ENCODE data around the gene CNTN2. TPM values are rescaled to one million over a fixed set of nuclear protein-coding genes. Genes with fewer than 3 reads are reported as not detected.

Gene CNTN2
- total RNA-seq, 1 donor: not detected

DNA sequence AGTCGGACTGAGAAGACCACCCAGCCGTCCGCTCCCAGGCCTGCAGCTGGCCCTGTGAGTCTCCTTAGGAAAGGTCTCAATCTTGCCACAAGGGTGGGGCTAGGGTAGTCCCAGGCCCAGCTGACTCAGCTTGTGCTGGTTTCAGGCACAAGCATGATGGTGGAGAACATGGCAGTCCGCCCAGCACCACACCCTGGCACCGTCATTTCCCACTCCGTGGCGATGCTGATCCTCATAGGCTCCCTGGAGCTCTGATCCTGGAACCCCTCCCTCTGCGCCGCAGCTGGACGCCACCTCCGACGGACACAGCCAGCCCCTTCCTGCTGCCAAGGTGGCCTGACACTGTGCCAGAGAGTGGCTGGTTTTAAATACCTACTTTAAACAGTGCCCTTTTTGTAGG lies 30.5 kb downstream of the CNTN2 start:
- no peak overlapping the region for H3K4me3 ChIP-seq (ENCODE audit: low read depth, low read length)
- TF ChIP-seq, protein P1, sequence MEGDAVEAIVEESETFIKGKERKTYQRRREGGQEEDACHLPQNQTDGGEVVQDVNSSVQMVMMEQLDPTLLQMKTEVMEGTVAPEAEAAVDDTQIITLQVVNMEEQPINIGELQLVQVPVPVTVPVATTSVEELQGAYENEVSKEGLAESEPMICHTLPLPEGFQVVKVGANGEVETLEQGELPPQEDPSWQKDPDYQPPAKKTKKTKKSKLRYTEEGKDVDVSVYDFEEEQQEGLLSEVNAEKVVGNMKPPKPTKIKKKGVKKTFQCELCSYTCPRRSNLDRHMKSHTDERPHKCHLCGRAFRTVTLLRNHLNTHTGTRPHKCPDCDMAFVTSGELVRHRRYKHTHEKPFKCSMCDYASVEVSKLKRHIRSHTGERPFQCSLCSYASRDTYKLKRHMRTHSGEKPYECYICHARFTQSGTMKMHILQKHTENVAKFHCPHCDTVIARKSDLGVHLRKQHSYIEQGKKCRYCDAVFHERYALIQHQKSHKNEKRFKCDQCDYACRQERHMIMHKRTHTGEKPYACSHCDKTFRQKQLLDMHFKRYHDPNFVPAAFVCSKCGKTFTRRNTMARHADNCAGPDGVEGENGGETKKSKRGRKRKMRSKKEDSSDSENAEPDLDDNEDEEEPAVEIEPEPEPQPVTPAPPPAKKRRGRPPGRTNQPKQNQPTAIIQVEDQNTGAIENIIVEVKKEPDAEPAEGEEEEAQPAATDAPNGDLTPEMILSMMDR (IDR thresholded peaks at IDR 0.05; ENCODE audit: insufficient read depth, low read depth, low read length): no peak
- no peak for DNase-seq (ENCODE audit: low read depth)

DNA sequence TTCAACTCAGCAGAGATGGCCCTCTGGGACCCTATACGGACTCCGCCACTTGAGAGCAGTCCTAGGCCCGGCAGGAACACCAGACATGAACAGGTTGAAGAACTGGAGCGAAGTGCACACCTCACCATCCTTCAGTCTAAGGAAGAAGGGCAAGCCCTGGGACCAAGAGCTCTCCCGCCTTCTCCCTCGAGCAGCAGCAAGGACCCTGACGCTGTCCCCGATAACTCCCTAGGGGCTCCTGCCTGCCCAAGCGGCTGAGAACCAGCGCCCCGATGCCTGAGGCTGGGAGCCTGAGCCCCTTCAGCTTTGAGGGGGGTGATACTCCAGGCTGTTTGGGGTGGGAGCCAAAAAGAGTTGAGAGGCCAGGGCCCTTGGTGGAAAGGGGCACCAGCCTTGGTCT lies 31.1 kb downstream of the CNTN2 start:
- DNase-seq (ENCODE audit: low read depth): no peak
- TF ChIP-seq, protein P1 (IDR thresholded peaks at IDR 0.05; ENCODE audit: insufficient read depth, low read depth, low read length): no peak
- no peak overlapping the region for H3K4me3 ChIP-seq (ENCODE audit: low read depth, low read length)

DNA sequence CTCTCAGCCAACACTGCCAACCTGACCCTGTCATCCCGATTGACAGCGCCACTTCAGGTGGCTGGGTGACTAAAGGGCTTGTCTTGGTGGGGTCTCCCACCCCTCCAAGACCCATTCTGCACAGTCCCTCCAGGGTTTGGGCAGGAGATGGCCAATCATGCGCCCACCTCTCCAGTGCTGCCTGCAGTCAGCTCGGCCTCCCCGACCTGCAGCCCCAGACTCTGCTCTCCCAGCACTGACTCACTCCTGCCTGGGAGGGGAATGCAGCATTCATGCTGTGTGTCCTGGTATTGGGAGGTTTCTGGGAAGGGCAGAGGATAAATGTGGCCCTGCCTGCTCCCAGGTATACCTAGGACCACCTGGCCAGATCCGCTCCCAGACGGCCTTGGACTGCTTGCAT lies 31.5 kb downstream of the CNTN2 start:
- TF ChIP-seq, protein P1 (IDR thresholded peaks at IDR 0.05; ENCODE audit: insufficient read depth, low read depth, low read length): no peak
- H3K4me3 ChIP-seq (ENCODE audit: low read depth, low read length): no peak overlapping the region
- no peak for DNase-seq (ENCODE audit: low read depth)

DNA sequence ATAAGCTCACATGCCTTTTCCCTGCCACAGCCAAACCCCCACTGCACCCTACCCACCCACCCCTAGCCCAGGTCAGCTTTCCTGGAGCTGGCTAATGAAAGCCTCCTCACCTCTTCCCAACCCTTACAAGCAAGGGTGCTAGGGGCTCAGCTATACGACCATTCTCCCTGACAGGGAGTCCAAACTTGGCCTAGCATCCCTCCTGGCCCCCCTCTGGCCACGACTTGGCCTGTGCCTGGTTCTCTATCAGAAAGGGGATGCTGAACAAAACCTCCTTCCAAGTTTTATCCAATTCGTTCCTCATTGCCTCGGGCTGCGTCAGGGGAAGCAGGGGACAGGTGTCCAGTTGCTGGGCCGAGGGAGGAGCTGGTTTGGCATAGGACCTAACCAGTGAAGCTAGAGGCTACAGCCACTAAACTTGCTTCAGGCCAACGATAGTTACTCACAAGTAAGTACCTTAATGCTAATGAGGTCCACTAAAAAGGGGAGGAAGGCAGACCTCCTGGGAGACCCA lies 32.7 kb downstream of the CNTN2 start:
- no peak overlapping the region for H3K4me3 ChIP-seq (ENCODE audit: low read depth, low read length)
- TF ChIP-seq, protein P1 (IDR thresholded peaks at IDR 0.05; ENCODE audit: insufficient read depth, low read depth, low read length): no peak
- no peak for DNase-seq (ENCODE audit: low read depth)

DNA sequence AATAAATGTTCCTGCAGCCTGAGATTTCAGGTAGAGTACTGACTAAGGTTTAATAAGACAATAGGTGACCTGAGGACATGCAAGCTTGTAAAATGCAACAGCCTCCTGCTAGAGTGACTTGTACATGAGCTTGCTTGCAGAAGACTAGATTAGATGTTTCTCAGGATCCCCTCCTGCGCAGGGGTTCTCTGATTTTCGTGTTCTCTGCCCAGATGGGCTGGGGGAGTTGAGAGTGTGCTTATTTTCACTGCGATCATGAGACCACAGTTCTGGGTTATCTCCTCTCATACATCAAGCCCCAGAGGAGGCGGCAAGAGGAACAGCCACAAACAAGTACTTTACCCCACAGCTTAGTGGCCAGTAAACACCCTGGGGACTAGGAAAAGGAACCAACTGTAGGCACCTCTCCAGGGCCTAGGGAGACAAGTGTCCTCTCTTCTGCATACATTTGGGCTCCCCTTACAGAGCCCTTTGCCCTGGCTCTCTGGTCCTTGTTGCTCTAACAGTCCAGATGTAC lies 33.3 kb downstream of the CNTN2 start:
- TF ChIP-seq, protein P1 (IDR thresholded peaks at IDR 0.05; ENCODE audit: insufficient read depth, low read depth, low read length): no peak
- no peak for DNase-seq (ENCODE audit: low read depth)
- H3K4me3 ChIP-seq (ENCODE audit: low read depth, low read length): no peak overlapping the region

DNA sequence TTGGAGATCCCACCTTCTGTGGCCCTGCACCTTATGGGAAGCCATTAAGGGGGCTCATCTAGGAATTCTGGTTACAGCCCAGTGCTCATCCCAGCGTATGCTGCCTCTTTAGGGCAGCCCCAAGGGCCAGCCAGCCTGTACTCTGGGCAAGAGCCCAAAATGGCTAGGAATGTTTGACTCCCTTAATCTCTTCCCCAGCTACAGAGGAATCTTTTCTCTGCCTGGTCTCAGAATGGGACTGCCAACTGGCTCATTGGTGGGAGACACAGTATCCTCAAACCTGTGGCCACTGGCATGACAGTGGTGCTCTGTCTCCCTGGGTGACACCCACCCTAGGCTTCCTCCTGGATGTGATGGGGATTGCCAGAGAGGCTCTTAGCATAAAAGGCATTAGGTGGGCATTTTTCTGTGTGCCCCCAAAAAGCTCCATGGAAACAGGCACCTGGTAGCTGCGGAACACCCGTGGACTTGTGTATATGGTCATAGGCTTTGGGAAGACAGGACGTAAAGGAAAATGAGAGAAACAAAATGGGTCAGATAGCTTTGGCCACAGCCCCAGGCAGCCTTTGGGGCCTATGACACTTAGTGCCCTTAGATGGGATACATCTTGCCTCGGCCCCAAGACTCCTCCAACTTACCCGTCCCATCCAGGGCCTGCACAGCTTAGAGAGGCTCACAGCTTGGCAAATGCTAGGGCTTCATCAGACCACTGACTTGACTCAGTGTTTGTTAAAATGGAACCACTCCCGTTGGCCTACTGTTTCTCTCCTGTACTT lies 34.3 kb downstream of the CNTN2 start:
- no peak for DNase-seq (ENCODE audit: low read depth)
- TF ChIP-seq, protein P1 (IDR thresholded peaks at IDR 0.05; ENCODE audit: insufficient read depth, low read depth, low read length): no peak
- no peak overlapping the region for H3K4me3 ChIP-seq (ENCODE audit: low read depth, low read length)

Measured in fibroblast of villous mesenchyme (primary cell).